GM21360 (cell line): ENCODE results near the gene KCNQ1.

Experiments used
- ATAC-seq: cut with Tn5 transposase; IDR thresholded peaks from one replicate; pipeline ENCODE4 v1.9.1; 2021; ENCODE audit warnings: mild to moderate bottlenecking, moderate library complexity; ENCODE audit not compliant: unreplicated experiment

Gene KCNQ1

GRCh38 chr11:2423157-2424025 is 21.4 kb upstream of the KCNQ1 start:
- ATAC-seq, result no peak

GRCh38 chr11:2424811-2425495 is 19.9 kb upstream of the KCNQ1 start:
- no peak for ATAC-seq

GRCh38 chr11:2425506-2425905 is 19.3 kb upstream of the KCNQ1 start:
- ATAC-seq, result no peak

GRCh38 chr11:2426221-2426620 is 18.6 kb upstream of the KCNQ1 start:
- ATAC-seq, result no peak

- no peak for ATAC-seq
Measured at GRCh38 chr11:2426826-2427521, 17.8 kb upstream of the KCNQ1 start.

GRCh38 chr11:2427721-2428321 is 17.0 kb upstream of the KCNQ1 start:
- no peak for ATAC-seq

GRCh38 chr11:2428322-2428795 is 16.4 kb upstream of the KCNQ1 start:
- no peak for ATAC-seq

- ATAC-seq, result no peak
Measured at GRCh38 chr11:2431395-2431794, 13.4 kb upstream of the KCNQ1 start.

- no peak for ATAC-seq
Measured at GRCh38 chr11:2432171-2432621, 12.6 kb upstream of the KCNQ1 start.

GRCh38 chr11:2432628-2433071 is 12.2 kb upstream of the KCNQ1 start:
- ATAC-seq, result no peak

GRCh38 chr11:2433106-2433925 is 11.5 kb upstream of the KCNQ1 start:
- ATAC-seq, result no peak

- no peak for ATAC-seq
Measured at GRCh38 chr11:2434008-2434407, 10.8 kb upstream of the KCNQ1 start.

- ATAC-seq, result no peak
Measured at GRCh38 chr11:2434506-2435255, 10.1 kb upstream of the KCNQ1 start.

GRCh38 chr11:2435288-2436012 is 9.4 kb upstream of the KCNQ1 start:
- no peak for ATAC-seq

GRCh38 chr11:2436013-2436520 is 8.7 kb upstream of the KCNQ1 start:
- ATAC-seq, result no peak

- no peak for ATAC-seq
Measured at GRCh38 chr11:2436521-2437031, 8.2 kb upstream of the KCNQ1 start.

- no peak for ATAC-seq
Measured at GRCh38 chr11:2437516-2437915, 7.3 kb upstream of the KCNQ1 start.

GRCh38 chr11:2439820-2440219 is 5.0 kb upstream of the KCNQ1 start:
- no peak for ATAC-seq
